CD4-positive, alpha-beta T cell (primary cell): ENCODE measurements around the gene UBC. TPM values are rescaled to one million over a fixed set of nuclear protein-coding genes. Genes with fewer than 3 reads are reported as not detected.

Experiments used
- ATAC-seq: fragments of 200-7000 bp; cut with Tn5 transposase; one replicate; pipeline ENCODE4 v1.10.0; 2022; ENCODE audit warnings: mild to moderate bottlenecking; ENCODE audit not compliant: poor library complexity
- CTCF ChIA-PET: fragments of 350-600 bp; sonication (Branson Sonifier 250); formaldehyde crosslinking; loops from one replicate; lab custom pipeline; 2021; ENCODE audit warnings: antibody characterized with exemption, inconsistent platforms; lab: Charles Lee
- POLR2A ChIA-PET: fragments of 350-600 bp; sonication (Branson Sonifier 250); formaldehyde crosslinking; loops from one replicate; lab custom pipeline; 2021; ENCODE audit warnings: antibody characterized with exemption, inconsistent platforms; lab: Charles Lee
- DNase-seq, 14 experiments: peaks; one replicate each; pipeline ENCODE4 v3.0.0-alpha.2; 2013 to 2020; ENCODE audit warnings: mixed read lengths in 2 of 14
- H3K27ac ChIP-seq, 2 donors: one replicate each; pipeline versions ENCODE4 v1.5.1 to v1.7.0; 2013; ENCODE audit warnings: low read length in 2 of 2, low read depth in 1 of 2, mild to moderate bottlenecking in 1 of 2
- H3K27me3 ChIP-seq, 2 experiments: 1 replicate in 1 of 2; 2 replicates in 1 of 2; pipeline versions ENCODE4 v1.6.1 to v1.7.0; 2013; ENCODE audit warnings: low read length in 2 of 2, control low read depth in 1 of 2, mild to moderate bottlenecking in 1 of 2, moderate library complexity in 1 of 2; ENCODE audit not compliant: insufficient read depth in 2 of 2, control insufficient read depth in 1 of 2
- H3K36me3 ChIP-seq: one replicate; pipeline ENCODE4 v1.6.1; 2013; ENCODE audit warnings: low read length, control low read depth; ENCODE audit not compliant: insufficient read depth
- H3K4me1 ChIP-seq: one replicate; pipeline ENCODE4 v1.6.1; 2013; ENCODE audit warnings: low read length, control low read depth; ENCODE audit not compliant: insufficient read depth
- H3K4me3 ChIP-seq: one replicate; pipeline ENCODE4 v1.5.1; 2013; ENCODE audit warnings: mild to moderate bottlenecking, low read length, moderate library complexity
- H3K9me3 ChIP-seq, 2 experiments: 1 replicate in 1 of 2; 2 replicates in 1 of 2; pipeline versions ENCODE4 v1.6.1 to v1.7.0; 2013; ENCODE audit warnings: low read length in 2 of 2, mild to moderate bottlenecking in 2 of 2, control low read depth in 1 of 2, moderate library complexity in 1 of 2; ENCODE audit not compliant: control insufficient read depth in 1 of 2, insufficient read depth in 1 of 2
- H3K27ac Mint-ChIP-seq: one replicate; pipeline ENCODE4 v1.8.0; 2020; ENCODE audit warnings: mixed read lengths
- H3K27me3 Mint-ChIP-seq: one replicate; pipeline ENCODE4 v1.8.0; 2021; ENCODE audit warnings: mixed read lengths
- H3K36me3 Mint-ChIP-seq: one replicate; pipeline ENCODE4 v1.8.0; 2021; ENCODE audit warnings: low read depth, mixed read lengths
- H3K4me1 Mint-ChIP-seq: one replicate; pipeline ENCODE4 v1.8.0; 2021; ENCODE audit warnings: low read depth, mixed read lengths
- H3K4me3 Mint-ChIP-seq: one replicate; pipeline ENCODE4 v1.8.0; 2020; ENCODE audit warnings: mild to moderate bottlenecking, mixed read lengths
- H3K9me3 Mint-ChIP-seq: one replicate; pipeline ENCODE4 v1.8.0; 2020; ENCODE audit warnings: mixed read lengths
- intact Hi-C, 2 experiments: fragments of 100-400 bp; cut with DNase I in 1 of 2; cut with micrococcal nuclease in 1 of 2; formaldehyde crosslinking; loops; one replicate each; pipeline versions ENCODE4 v1.15.1 to v1.9.0; 2023 to 2025; cut with DNase I, micrococcal nuclease
- total RNA-seq, 174 experiments: library from RNA in 2 of 174; stranded (reverse) in 2 of 174; gene quantifications; one replicate each; pipeline ENCODE4 v1.2.3 and lab custom pipeline; 2021 to 2026
- TF ChIP-seq, protein P1 (sequence below): fragments of 200-600 bp; IDR thresholded peaks from one replicate; pipeline ENCODE4 v1.8.0; 2022; ENCODE audit warnings: antibody characterized with exemption, mild to moderate bottlenecking

UBC gene
- total RNA-seq, 2 experiments from 2014 or later, result 1,389 to 1,410 TPM

DNA sequence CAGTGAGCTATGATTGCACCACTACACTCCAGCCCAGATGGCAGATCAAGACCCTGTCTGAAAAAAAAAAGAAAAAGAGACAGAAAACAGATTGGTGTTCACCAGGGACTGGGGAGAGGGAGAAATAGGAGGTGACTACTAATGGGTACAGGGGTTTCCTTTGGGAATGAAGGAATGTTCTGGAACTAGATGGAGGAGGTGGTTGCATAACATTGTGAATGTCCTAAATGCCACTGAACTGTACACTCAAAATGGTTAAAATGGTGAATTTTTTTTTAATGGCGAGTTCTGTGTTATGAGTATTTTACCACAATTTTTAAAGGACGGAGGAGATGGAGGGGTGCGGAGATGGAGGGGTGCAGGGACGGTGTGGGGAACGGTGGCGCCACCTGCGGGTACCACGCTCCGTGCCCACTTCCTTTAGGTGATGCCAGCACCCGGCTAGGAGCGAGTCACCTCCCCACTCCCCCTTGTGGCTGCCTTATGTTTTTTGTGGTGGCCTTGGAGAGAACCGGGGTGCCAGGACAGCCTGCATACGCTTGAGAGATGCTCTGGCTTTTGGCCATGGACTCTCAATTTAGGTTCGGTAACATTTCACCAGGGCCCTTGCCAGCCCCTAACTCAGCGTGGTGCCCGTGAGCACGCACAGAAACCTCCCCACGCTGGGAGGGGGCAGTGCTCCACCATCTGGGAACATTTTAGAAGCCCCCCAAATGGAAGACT is 16.1 kb downstream of the UBC start:
- H3K9me3 Mint-ChIP-seq, result no peaks in the 10 kb centered on the region
- H3K27me3 Mint-ChIP-seq, result no peaks in the 10 kb centered on the region
- Histone ChIP-seq H3K27me3 (no peaks in the 10 kb centered on the region), H3K27ac (no peak overlapping the region), H3K36me3 (no peaks in the 10 kb centered on the region), H3K4me3 (no peak overlapping the region), H3K9me3 (peaks cover 0 to 6% of the 10 kb centered on the region in 2 experiments), H3K4me1 (peaks cover 5% of the 10 kb centered on the region)
- no peak overlapping the region for H3K27ac Mint-ChIP-seq
- DNase-seq (peak; percentile 49 to 89 (median 66)), ATAC-seq (peak; percentile 100)
- peaks cover 12% of the 10 kb centered on the region for H3K4me1 Mint-ChIP-seq
- intact Hi-C loops, result loop anchor here (2.0 kb wide), 2 partner anchors 36 to 862 kb away; partner anchors contain the start of gene SCARB1 (in 1 of the 2)
- CTCF ChIA-PET, result interaction anchor here (1.0 kb wide), 1 partner anchor 41 kb away, joined by 4 read pairs; no protein-coding TSS in a partner anchor
- POLR2A ChIA-PET, result no interaction called here
- TF ChIP-seq, protein P1, sequence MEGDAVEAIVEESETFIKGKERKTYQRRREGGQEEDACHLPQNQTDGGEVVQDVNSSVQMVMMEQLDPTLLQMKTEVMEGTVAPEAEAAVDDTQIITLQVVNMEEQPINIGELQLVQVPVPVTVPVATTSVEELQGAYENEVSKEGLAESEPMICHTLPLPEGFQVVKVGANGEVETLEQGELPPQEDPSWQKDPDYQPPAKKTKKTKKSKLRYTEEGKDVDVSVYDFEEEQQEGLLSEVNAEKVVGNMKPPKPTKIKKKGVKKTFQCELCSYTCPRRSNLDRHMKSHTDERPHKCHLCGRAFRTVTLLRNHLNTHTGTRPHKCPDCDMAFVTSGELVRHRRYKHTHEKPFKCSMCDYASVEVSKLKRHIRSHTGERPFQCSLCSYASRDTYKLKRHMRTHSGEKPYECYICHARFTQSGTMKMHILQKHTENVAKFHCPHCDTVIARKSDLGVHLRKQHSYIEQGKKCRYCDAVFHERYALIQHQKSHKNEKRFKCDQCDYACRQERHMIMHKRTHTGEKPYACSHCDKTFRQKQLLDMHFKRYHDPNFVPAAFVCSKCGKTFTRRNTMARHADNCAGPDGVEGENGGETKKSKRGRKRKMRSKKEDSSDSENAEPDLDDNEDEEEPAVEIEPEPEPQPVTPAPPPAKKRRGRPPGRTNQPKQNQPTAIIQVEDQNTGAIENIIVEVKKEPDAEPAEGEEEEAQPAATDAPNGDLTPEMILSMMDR, result peak; percentile 80
- peak overlapping the region; percentile 35 for H3K4me3 Mint-ChIP-seq
- H3K36me3 Mint-ChIP-seq, result no peaks in the 10 kb centered on the region

DNA sequence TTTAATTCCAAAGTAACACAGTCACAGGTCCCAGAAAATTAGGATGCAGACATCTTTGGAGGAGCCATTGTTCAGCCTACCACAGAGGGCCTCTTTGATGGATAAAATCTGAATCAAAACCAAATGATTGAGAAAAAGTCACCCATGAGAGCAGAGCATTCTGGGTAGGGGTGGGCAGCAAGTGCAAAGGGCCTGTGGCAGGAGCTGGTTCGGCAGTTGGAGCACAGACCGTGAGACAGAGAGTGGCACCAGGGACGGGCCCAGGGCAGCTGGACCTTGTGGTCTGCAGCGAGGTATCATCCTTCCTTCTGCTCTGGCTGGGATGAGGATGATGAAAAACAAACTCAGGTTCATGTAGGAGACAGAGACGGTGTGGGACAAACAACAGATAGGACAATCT is 18.0 kb downstream of the UBC start:
- TF ChIP-seq, protein P1, result no peak

DNA sequence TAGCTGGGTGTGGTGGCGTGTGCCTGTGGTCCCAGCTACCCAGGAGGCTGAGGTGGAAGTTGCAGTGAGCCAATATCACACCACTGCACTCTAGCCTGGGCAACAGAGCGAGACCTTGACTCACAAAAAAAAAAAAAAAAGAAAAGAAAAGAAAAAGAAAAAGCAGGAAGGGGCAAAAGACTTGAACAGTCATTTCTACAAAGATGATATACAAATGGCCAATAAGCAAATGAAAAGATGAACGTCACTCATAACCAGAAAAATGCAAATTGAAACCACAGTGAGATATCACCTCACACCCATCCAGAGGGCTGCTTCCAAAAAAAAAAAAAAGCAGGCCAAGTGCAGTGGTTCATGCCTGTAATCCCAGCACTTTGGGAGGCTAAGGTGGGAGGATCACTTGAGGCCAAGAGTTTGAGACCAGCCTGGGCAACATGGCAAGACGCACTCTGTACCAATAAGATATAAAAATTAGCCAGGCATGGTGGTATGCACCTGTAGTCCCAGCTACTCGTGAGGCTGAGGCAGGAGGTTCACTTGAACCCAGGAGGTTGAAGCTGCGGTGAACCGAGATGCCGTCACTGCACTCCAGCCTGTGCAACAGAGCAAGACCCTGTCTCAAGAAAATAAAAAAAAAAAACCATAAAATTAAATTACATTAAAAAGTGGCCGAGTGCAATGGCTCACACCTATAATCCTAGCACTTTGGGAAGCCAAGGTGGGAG is 20.5 kb downstream of the UBC start:
- POLR2A ChIA-PET, result no interaction called here
- H3K4me3 ChIP-seq, result no peak overlapping the region
- no peak overlapping the region for H3K4me3 Mint-ChIP-seq
- H3K27ac Mint-ChIP-seq, result no peak overlapping the region
- CTCF ChIA-PET, result no interaction called here
- H3K9me3 ChIP-seq, result peaks cover 0 to 10% of the 10 kb centered on the region in 2 experiments
- no peaks in the 10 kb centered on the region for H3K9me3 Mint-ChIP-seq
- H3K27me3 ChIP-seq, result no peaks in the 10 kb centered on the region
- peaks cover 11% of the 10 kb centered on the region for H3K4me1 Mint-ChIP-seq
- H3K4me1 ChIP-seq, result peaks cover 5% of the 10 kb centered on the region
- ATAC-seq (no peak), DNase-seq (no peak)
- H3K27me3 Mint-ChIP-seq, result no peaks in the 10 kb centered on the region
- no peaks in the 10 kb centered on the region for H3K36me3 ChIP-seq
- TF ChIP-seq, protein P1, result no peak
- H3K36me3 Mint-ChIP-seq, result no peaks in the 10 kb centered on the region
- intact Hi-C loops, result no loop called here
- no peak overlapping the region for H3K27ac ChIP-seq

More for the DNA sequence above, 18.0 kb downstream of the UBC start:
- H3K4me1 ChIP-seq, result peaks cover 5% of the 10 kb centered on the region
- H3K4me3 ChIP-seq, result no peak overlapping the region
- Mint-ChIP-seq H3K27me3 (no peaks in the 10 kb centered on the region), H3K4me1 (peaks cover 12% of the 10 kb centered on the region), H3K4me3 (no peak overlapping the region), H3K9me3 (no peaks in the 10 kb centered on the region), H3K27ac (no peak overlapping the region), H3K36me3 (no peaks in the 10 kb centered on the region)
- no peaks in the 10 kb centered on the region for H3K36me3 ChIP-seq
- intact Hi-C loops, result no loop called here
- ATAC-seq (no peak), DNase-seq (no peak)
- no peak overlapping the region for H3K27ac ChIP-seq
- H3K27me3 ChIP-seq, result no peaks in the 10 kb centered on the region
- CTCF ChIA-PET, result no interaction called here
- POLR2A ChIA-PET, result no interaction called here
- peaks cover 0 to 6% of the 10 kb centered on the region in 2 experiments for H3K9me3 ChIP-seq
